Measurements from ENCODE around the gene KRTAP4-8.

KRTAP4-8 gene

GRCh38 chr17:41054025-41054424 is 43.9 kb downstream of the KRTAP4-8 start:
- DNase-seq (ENCODE audit: low read depth, low spot score), result no peak
- no peak overlapping the region for H3K4me3 ChIP-seq (ENCODE audit: low read depth, low read length)
- TF ChIP-seq CTCF (IDR thresholded peaks at IDR 0.05; ENCODE audit: insufficient read depth, low read length, missing control alignments), result no peak
- CTCF ChIA-PET, result interaction anchor here (1.1 to 1.4 kb wide), 2 partner anchors 268 to 595 kb away, joined by 3 to 4 read pairs; no protein-coding TSS in a partner anchor
- POLR2A ChIA-PET, result no interaction called here

DNA sequence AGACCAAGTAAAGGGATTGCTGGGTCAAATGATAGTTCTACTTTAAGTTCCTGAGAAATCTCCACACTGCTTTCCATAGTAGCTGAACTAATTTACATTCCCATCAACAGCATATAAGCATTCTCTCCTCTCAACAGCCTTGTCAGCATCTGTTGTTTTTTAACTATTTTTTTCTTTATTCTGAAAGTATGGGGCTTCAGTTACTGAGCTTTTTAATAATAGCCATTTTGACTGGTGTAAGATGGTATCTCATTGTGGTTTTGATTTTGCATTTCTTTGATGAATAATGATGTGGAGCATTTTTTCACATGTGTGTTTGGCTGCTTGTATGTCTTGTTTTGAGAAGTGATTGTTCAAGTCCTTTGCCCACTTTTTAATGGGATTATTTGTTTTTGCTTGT is 45.4 kb downstream of the KRTAP4-8 start:
- no peak for TF ChIP-seq CTCF (IDR thresholded peaks at IDR 0.05; ENCODE audit: insufficient read depth, low read length, missing control alignments)
- no peak overlapping the region for H3K4me3 ChIP-seq (ENCODE audit: low read depth, low read length)
- DNase-seq (ENCODE audit: low read depth, low spot score), result no peak
- POLR2A ChIA-PET, result no interaction called here
- CTCF ChIA-PET, result interaction anchor here (0.6 to 1.4 kb wide), 2 partner anchors 270 to 338 kb away, joined by 3 to 4 read pairs; no protein-coding TSS in a partner anchor

GRCh38 chr17:41049110-41049509 is 48.8 kb downstream of the KRTAP4-8 start:
- no peak for DNase-seq (ENCODE audit: low read depth, low spot score)
- POLR2A ChIA-PET, result interaction anchor here (1.0 to 2.1 kb wide), 3 partner anchors 10 to 193 kb away, joined by 4 to 31 read pairs (median 4); partner anchors contain the start of gene KRTAP2-3
- CTCF ChIA-PET, result interaction anchor here (1.0 to 1.9 kb wide), 3 partner anchors 9 to 614 kb away, joined by 3 to 10 read pairs (median 3); no protein-coding TSS in a partner anchor
- H3K4me3 ChIP-seq (ENCODE audit: low read depth, low read length), result no peak overlapping the region
- no peak for TF ChIP-seq CTCF (IDR thresholded peaks at IDR 0.05; ENCODE audit: insufficient read depth, low read length, missing control alignments)

DNA sequence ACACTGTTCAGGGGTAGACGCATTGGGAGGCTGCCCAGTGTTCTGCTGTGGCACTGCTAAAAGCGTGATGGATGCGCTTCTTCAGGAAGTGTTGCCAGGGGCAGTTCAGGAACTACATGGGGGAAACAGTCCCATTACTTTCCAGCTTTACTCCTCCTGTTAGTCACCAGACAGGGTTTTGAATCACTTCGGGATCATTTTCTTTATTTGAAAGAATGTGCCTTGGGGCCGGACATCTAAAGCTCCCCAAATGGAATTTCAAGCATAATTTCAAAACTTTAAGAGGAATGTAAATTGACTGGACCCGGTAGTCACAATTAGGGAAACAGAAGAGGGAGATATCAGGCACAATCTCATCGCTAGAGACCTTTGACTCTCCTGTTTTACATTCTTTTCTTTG is 49.5 kb downstream of the KRTAP4-8 start:
- ChIA-PET CTCF (interaction anchor here (0.7 to 1.9 kb wide), 6 partner anchors 10 to 615 kb away, joined by 3 to 10 read pairs (median 3); no protein-coding TSS in a partner anchor), POLR2A (interaction anchor here (0.6 to 2.1 kb wide), 9 partner anchors 9 to 332 kb away, joined by 3 to 31 read pairs (median 4); partner anchors contain the start of gene KRTAP2-3)
- H3K4me3 ChIP-seq (ENCODE audit: low read depth, low read length), result no peak overlapping the region
- TF ChIP-seq CTCF (IDR thresholded peaks at IDR 0.05; ENCODE audit: insufficient read depth, low read length, missing control alignments), result no peak
- DNase-seq (ENCODE audit: low read depth, low spot score), result no peak

Measured in AG04449 (cell line).